OCI-LY7 (cell line): Measurements from ENCODE around the gene ASIC2. TPM values are rescaled to one million over a fixed set of nuclear protein-coding genes. Genes with fewer than 3 reads are reported as not detected.

Experiments
- BruUV-seq: library from RNA; stranded (reverse); fragments of 400-500 nt; replicated peaks from 2 replicates; lab custom pipeline; 2021; lab: Mats Ljungman, UMichigan
- CTCF ChIA-PET: fragments of 300-600 bp; sonication (Branson Sonifier 250); formaldehyde crosslinking; loops from one replicate; lab custom pipeline; 2022; ENCODE audit warnings: antibody characterized with exemption; ENCODE audit not compliant: unreplicated experiment; lab: Charles Lee
- POLR2A ChIA-PET: fragments of 300-600 bp; sonication (Branson Sonifier 250); formaldehyde crosslinking; loops from one replicate; lab custom pipeline; 2022; ENCODE audit warnings: antibody characterized with exemption; lab: Charles Lee
- DNase-seq: peaks from one replicate; pipeline ENCODE4 v3.0.0-alpha.2; 2015; ENCODE audit warnings: low spot score
- H2AFZ ChIP-seq: fragments of 200-600 bp; sonication (generic), shearing (Covaris generic); 2 replicates; pipeline ENCODE4 v1.6.1; 2014; ENCODE audit warnings: mild to moderate bottlenecking, antibody characterized with exemption, low read length, moderate library complexity
- H3K27ac ChIP-seq: fragments of 200-600 bp; sonication (generic); 2 replicates; pipeline ENCODE4 v1.5.1; 2014; ENCODE audit warnings: mixed run types, low read depth, mild to moderate bottlenecking, moderate library complexity, low read length, inconsistent platforms; ENCODE audit not compliant: poor library complexity, severe bottlenecking
- H3K36me3 ChIP-seq: fragments of 200-600 bp; sonication (generic); 2 replicates; pipeline ENCODE4 v1.6.1; 2014; ENCODE audit warnings: mild to moderate bottlenecking, antibody characterized with exemption, low read length, moderate library complexity, mixed read lengths; ENCODE audit not compliant: insufficient read depth
- H3K4me1 ChIP-seq: fragments of 200-600 bp; sonication (generic); 2 replicates; pipeline ENCODE4 v1.5.1; 2014; ENCODE audit warnings: mild to moderate bottlenecking, low read length; ENCODE audit not compliant: insufficient read depth, poor library complexity, severe bottlenecking
- H3K4me2 ChIP-seq: fragments of 200-600 bp; sonication (generic); 2 replicates; pipeline ENCODE4 v1.6.1; 2014; ENCODE audit warnings: mild to moderate bottlenecking, low read length
- H3K4me3 ChIP-seq: fragments of 200-600 bp; sonication (generic); 2 replicates; pipeline ENCODE4 v1.5.1; 2014; ENCODE audit warnings: mild to moderate bottlenecking, low read depth, low read length; ENCODE audit not compliant: poor library complexity, severe bottlenecking
- H3K79me2 ChIP-seq: fragments of 200-600 bp; sonication (generic); 2 replicates; pipeline ENCODE4 v1.6.1; 2016; ENCODE audit warnings: low read depth, mild to moderate bottlenecking, low read length, moderate library complexity, mixed read lengths; ENCODE audit not compliant: insufficient read depth
- H3K9me2 ChIP-seq: fragments of 200-600 bp; sonication (generic); 2 replicates; pipeline ENCODE4 v1.6.1; 2016; ENCODE audit warnings: mild to moderate bottlenecking, low read length, mixed read lengths; ENCODE audit not compliant: insufficient read depth
- H3K9me3 ChIP-seq: fragments of 200-600 bp; sonication (generic); 2 replicates; pipeline ENCODE4 v1.6.1; 2014; ENCODE audit warnings: mild to moderate bottlenecking, mixed run types, low read length, mixed read lengths
- H4K20me1 ChIP-seq: fragments of 200-600 bp; sonication (generic); 2 replicates; pipeline ENCODE4 v1.6.1; 2014; ENCODE audit warnings: mild to moderate bottlenecking, antibody characterized with exemption, low read length, moderate library complexity, mixed read lengths; ENCODE audit not compliant: insufficient read depth
- CTCF ChIP-seq: fragments of 200-600 bp; sonication (generic); conservative IDR thresholded peaks from 2 replicates; pipeline ENCODE4 v1.5.1; 2014; ENCODE audit warnings: mild to moderate bottlenecking, antibody characterized with exemption, low read length, moderate library complexity, mixed read lengths
- EZH2phosphoT487 ChIP-seq: fragments of 200-600 bp; sonication (generic); IDR thresholded peaks from 2 replicates; pipeline ENCODE4 v1.6.1; 2018; ENCODE audit warnings: low read depth, borderline replicate concordance, mild to moderate bottlenecking, mixed run types, antibody characterized with exemption, low read length, moderate library complexity, mixed read lengths
- intact Hi-C: fragments of 100-400 bp; cut with micrococcal nuclease; formaldehyde crosslinking; loops from one replicate; pipeline ENCODE4 v1.10.0; 2022; ENCODE audit not compliant: unreplicated experiment
- total RNA-seq, 2 experiments: library from RNA; depleted of rRNA in 1 of 2; stranded (reverse); fragments of >200 nt in 1 of 2; shearing (Covaris generic) in 1 of 2; gene quantifications; 2 replicates each; pipeline ENCODE4 v1.2.3, GENCODE V29; 2014 to 2022

Gene ASIC2
- total RNA-seq, 2 experiments from 2014 or later = not detected

DNA sequence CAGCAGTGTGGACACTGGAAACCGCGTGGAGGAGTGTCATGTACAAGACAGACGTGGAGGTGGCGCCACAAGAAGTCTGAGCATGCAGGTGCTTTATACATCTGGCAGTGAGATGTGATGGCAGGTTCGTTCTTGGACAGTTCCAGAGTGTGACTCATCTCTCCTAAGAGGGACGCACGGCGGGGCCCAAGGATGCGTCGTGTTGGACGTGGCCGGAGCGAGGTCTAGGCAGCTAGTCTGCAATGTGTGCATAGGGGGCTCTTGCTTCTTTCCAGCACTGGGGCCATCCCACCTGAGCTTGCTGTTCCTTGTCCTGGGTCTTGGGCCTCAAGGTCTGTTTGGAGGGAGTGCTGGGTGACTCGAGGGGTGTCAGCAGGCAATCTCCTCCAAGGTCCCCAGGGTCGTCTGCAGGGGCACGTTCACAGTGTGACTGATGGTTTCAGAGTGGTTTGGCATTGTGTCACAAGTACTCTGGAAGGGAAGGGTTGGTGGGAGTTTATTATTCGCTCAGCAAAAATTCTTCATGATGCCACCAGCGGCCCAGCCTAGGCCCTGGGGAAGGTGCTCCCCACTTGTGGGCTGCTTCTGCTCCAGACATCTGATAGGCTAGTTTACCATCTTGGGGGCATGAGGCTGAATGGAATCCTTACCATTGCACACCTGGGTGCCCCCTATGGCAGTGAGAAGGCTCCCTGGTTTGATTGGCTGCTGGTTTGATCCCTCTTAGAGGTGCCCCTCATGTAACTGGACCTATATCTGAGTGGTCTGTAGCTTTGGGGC, 279.3 kb downstream of the ASIC2 start:
- CTCF ChIA-PET = no interaction called here

DNA sequence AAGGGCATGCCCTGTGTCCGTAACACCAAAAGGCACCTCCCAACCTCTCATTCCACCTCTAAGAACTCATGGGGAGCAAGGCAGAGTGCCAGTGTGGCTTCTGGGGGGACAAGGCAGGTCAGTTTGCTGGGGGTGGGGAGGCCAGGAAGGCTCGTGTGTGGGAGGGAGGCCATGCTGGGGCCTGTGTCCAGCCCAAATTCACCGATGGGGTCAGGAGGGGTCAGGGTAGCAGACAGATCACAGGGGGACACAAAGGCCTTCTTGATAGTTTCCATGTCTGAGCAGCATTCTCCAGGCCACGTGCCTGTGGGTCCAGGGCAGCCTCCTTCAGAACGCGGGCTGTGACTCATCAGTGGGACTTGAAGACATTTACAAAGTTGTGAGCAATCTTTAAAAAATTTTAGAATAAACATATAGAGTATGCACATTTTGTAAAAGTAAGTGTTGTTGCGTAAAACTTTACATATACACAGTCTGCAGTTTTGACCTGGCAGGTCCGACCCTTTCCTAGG, 280.5 kb downstream of the ASIC2 start:
- H3K9me3 ChIP-seq = no peaks in the 10 kb centered on the region
- no peak overlapping the region for H3K4me2 ChIP-seq
- H3K9me2 ChIP-seq = no peaks in the 10 kb centered on the region
- CTCF ChIA-PET = no interaction called here
- POLR2A ChIA-PET = no interaction called here
- DNase-seq = no peak
- TF ChIP-seq CTCF (no peak), EZH2phosphoT487 (no peak)
- intact Hi-C loops = no loop called here
- no peak overlapping the region for H2AFZ ChIP-seq
- no peaks in the 10 kb centered on the region for H3K4me1 ChIP-seq
- H3K27ac ChIP-seq = no peak overlapping the region
- no TSS peak for BruUV-seq
- no peaks in the 10 kb centered on the region for H3K36me3 ChIP-seq
- no peaks in the 10 kb centered on the region for H3K79me2 ChIP-seq
- no peak overlapping the region for H3K4me3 ChIP-seq
- H4K20me1 ChIP-seq = no peaks in the 10 kb centered on the region

More for the DNA sequence above, 279.3 kb downstream of the ASIC2 start:
- H3K36me3 ChIP-seq = no peaks in the 10 kb centered on the region
- H3K79me2 ChIP-seq = no peaks in the 10 kb centered on the region
- H3K27ac ChIP-seq = no peak overlapping the region
- H3K9me2 ChIP-seq = no peaks in the 10 kb centered on the region
- BruUV-seq = no TSS peak
- TF ChIP-seq CTCF (no peak), EZH2phosphoT487 (no peak)
- intact Hi-C loops = no loop called here
- H3K4me3 ChIP-seq = no peak overlapping the region
- POLR2A ChIA-PET = no interaction called here
- DNase-seq = no peak
- H3K4me1 ChIP-seq = no peaks in the 10 kb centered on the region
- H3K4me2 ChIP-seq = no peak overlapping the region
- no peak overlapping the region for H2AFZ ChIP-seq
- no peaks in the 10 kb centered on the region for H4K20me1 ChIP-seq
- no peaks in the 10 kb centered on the region for H3K9me3 ChIP-seq

- Histone ChIP-seq H3K4me1 (no peaks in the 10 kb centered on the region), H3K4me2 (no peak overlapping the region), H3K27ac (no peak overlapping the region), H3K79me2 (no peaks in the 10 kb centered on the region), H3K9me2 (no peaks in the 10 kb centered on the region), H3K9me3 (no peaks in the 10 kb centered on the region), H4K20me1 (no peaks in the 10 kb centered on the region), H3K36me3 (no peaks in the 10 kb centered on the region), H3K4me3 (no peak overlapping the region), H2AFZ (no peak overlapping the region)
- DNase-seq = no peak
- intact Hi-C loops = no loop called here
- BruUV-seq = no TSS peak
- POLR2A ChIA-PET = no interaction called here
- no peak for TF ChIP-seq CTCF
- TF ChIP-seq EZH2phosphoT487 = no peak
- CTCF ChIA-PET = interaction anchor here (0.5 kb wide), 1 partner anchor 1407 kb away, joined by 3 read pairs; no protein-coding TSS in a partner anchor
These were observed 283.5 kb downstream of the ASIC2 start for GRCh38 chr17:33009636-33010035.
